ENCODE results near the gene EPHA3. TPM values are rescaled to one million over a fixed set of nuclear protein-coding genes. Genes with fewer than 3 reads are reported as not detected.

EPHA3 gene
- total RNA-seq, 4 donors from 2014 or later, result 0.36 to 1.8 (median 0.90) TPM

- intact Hi-C loops (cut with DNase I; ENCODE audit: low total_unique reads), result no loop called here
- TF ChIP-seq CTCF (IDR thresholded peaks at IDR 0.05 in 4 of 5, conservative IDR thresholded peaks at IDR 0.05 in 1 of 5) (no peak), POLR2A (IDR thresholded peaks at IDR 0.05) (no peak)
- no peaks in the 10 kb centered on the region for H3K27me3 ChIP-seq
- H3K4me3 ChIP-seq, result no peak overlapping the region
- H3K36me3 ChIP-seq, result no peaks in the 10 kb centered on the region
- no peaks in the 10 kb centered on the region for H3K4me1 ChIP-seq
- in situ Hi-C loops (cut with MboI; ENCODE audit: low sequenced_read_pairs in 4 of 4), result loop anchor here in 1 of 4 donors (25.0 kb wide), 1 partner anchor 95 kb away; no protein-coding TSS in a partner anchor
- no peak overlapping the region for H3K27ac ChIP-seq
- no peak for ATAC-seq
- no peaks in the 10 kb centered on the region for H3K9me3 ChIP-seq
- no peak for DNase-seq
These were observed 39.7 kb upstream of the EPHA3 start for GRCh38 chr3:89067736-89068135.

GRCh38 chr3:89072642-89073041 lies 34.8 kb upstream of the EPHA3 start:
- Histone ChIP-seq H3K36me3 (no peaks in the 10 kb centered on the region), H3K4me1 (no peaks in the 10 kb centered on the region), H3K4me3 (no peak overlapping the region), H3K27me3 (no peaks in the 10 kb centered on the region), H3K9me3 (no peaks in the 10 kb centered on the region), H3K27ac (no peak overlapping the region)
- in situ Hi-C loops (cut with MboI; ENCODE audit: low sequenced_read_pairs in 4 of 4) (loop anchor here in 1 of 4 donors (25.0 kb wide), 1 partner anchor 90 kb away; no protein-coding TSS in a partner anchor), intact Hi-C loops (cut with DNase I; ENCODE audit: low total_unique reads) (no loop called here)
- ATAC-seq, result no peak
- no peak for TF ChIP-seq POLR2A (IDR thresholded peaks at IDR 0.05)
- TF ChIP-seq CTCF (IDR thresholded peaks at IDR 0.05 in 4 of 5, conservative IDR thresholded peaks at IDR 0.05 in 1 of 5), result no peak
- no peak for DNase-seq

- in situ Hi-C loops (cut with MboI; ENCODE audit: low sequenced_read_pairs in 4 of 4), result loop anchor here in 1 of 4 donors (25.0 kb wide), 1 partner anchor 868 kb away; no protein-coding TSS in a partner anchor
- intact Hi-C loops (cut with DNase I; ENCODE audit: low total_unique reads), result no loop called here
- Histone ChIP-seq H3K36me3 (no peaks in the 10 kb centered on the region), H3K9me3 (no peaks in the 10 kb centered on the region), H3K27ac (no peak overlapping the region), H3K4me1 (no peaks in the 10 kb centered on the region), H3K4me3 (no peak overlapping the region), H3K27me3 (no peaks in the 10 kb centered on the region)
- TF ChIP-seq POLR2A (IDR thresholded peaks at IDR 0.05) (no peak), CTCF (IDR thresholded peaks at IDR 0.05 in 4 of 5, conservative IDR thresholded peaks at IDR 0.05 in 1 of 5) (no peak)
- DNase-seq (no peak), ATAC-seq (no peak)
These were observed 27.5 kb upstream of the EPHA3 start for GRCh38 chr3:89079944-89080343.

GRCh38 chr3:89087851-89088250 lies 19.6 kb upstream of the EPHA3 start:
- H3K27me3 ChIP-seq, result no peaks in the 10 kb centered on the region
- no peaks in the 10 kb centered on the region for H3K9me3 ChIP-seq
- DNase-seq (no peak), ATAC-seq (no peak)
- TF ChIP-seq POLR2A (IDR thresholded peaks at IDR 0.05), result no peak
- no peak for TF ChIP-seq CTCF (IDR thresholded peaks at IDR 0.05 in 4 of 5, conservative IDR thresholded peaks at IDR 0.05 in 1 of 5)
- H3K4me1 ChIP-seq, result no peaks in the 10 kb centered on the region
- intact Hi-C loops (cut with DNase I; ENCODE audit: low total_unique reads), result no loop called here
- H3K4me3 ChIP-seq, result no peak overlapping the region
- no peaks in the 10 kb centered on the region for H3K36me3 ChIP-seq
- in situ Hi-C loops (cut with MboI; ENCODE audit: low sequenced_read_pairs in 4 of 4), result loop anchor here in 1 of 4 donors (25.0 kb wide), 1 partner anchor 876 kb away; no protein-coding TSS in a partner anchor
- H3K27ac ChIP-seq, result no peak overlapping the region

- H3K4me3 ChIP-seq, result no peak overlapping the region
- intact Hi-C loops (cut with DNase I; ENCODE audit: low total_unique reads) (loop anchor here (5.0 kb wide), 1 partner anchor 896 kb away; no protein-coding TSS in a partner anchor), in situ Hi-C loops (cut with MboI; ENCODE audit: low sequenced_read_pairs in 4 of 4) (loop anchor here in 1 of 4 donors (25.0 kb wide), 1 partner anchor 886 kb away; no protein-coding TSS in a partner anchor)
- TF ChIP-seq POLR2A (IDR thresholded peaks at IDR 0.05) (no peak), CTCF (IDR thresholded peaks at IDR 0.05 in 4 of 5, conservative IDR thresholded peaks at IDR 0.05 in 1 of 5) (no peak)
- H3K4me1 ChIP-seq, result no peaks in the 10 kb centered on the region
- H3K9me3 ChIP-seq, result no peaks in the 10 kb centered on the region
- H3K36me3 ChIP-seq, result no peaks in the 10 kb centered on the region
- H3K27me3 ChIP-seq, result no peaks in the 10 kb centered on the region
- DNase-seq (no peak), ATAC-seq (no peak)
- H3K27ac ChIP-seq, result no peak overlapping the region
These were observed 9.2 kb upstream of the EPHA3 start for GRCh38 chr3:89098173-89098572.

Data from gastrocnemius medialis (tissue), 4 donors.